Common myeloid progenitor, CD34-positive (primary cell): ENCODE measurements around the gene VSTM5.

Source experiments
- CTCF ChIA-PET: fragments of 350-600 bp; sonication (Branson Sonifier 250); formaldehyde crosslinking; loops from one replicate; lab custom pipeline; 2021; ENCODE audit warnings: antibody characterized with exemption; lab: Charles Lee
- POLR2A ChIA-PET: fragments of 350-600 bp; sonication (Branson Sonifier 250); formaldehyde crosslinking; loops from one replicate; lab custom pipeline; 2021; ENCODE audit warnings: antibody characterized with exemption; lab: Charles Lee
- DNase-seq, 3 donors: peaks; one replicate each; pipeline versions ENCODE4 v3.0.0 to v3.0.0-alpha.2; 2013
- H3K27ac ChIP-seq, 2 experiments: 1 replicate in 1 of 2; 2 replicates in 1 of 2; pipeline ENCODE4 v1.7.0; 2013; ENCODE audit warnings: inconsistent platforms in 2 of 2, low read length in 2 of 2, mild to moderate bottlenecking in 2 of 2, low read depth in 1 of 2, moderate library complexity in 1 of 2; ENCODE audit not compliant: severe bottlenecking in 2 of 2, insufficient read depth in 1 of 2, poor library complexity in 1 of 2
- H3K27me3 ChIP-seq, 5 experiments: replicated peaks in 2 of 5; 1 replicate in 3 of 5; 2 replicates in 2 of 5; pipeline versions ENCODE4 v1.6.1 to v1.7.0; 2013; ENCODE audit warnings: low read length in 4 of 5, mild to moderate bottlenecking in 2 of 5, moderate library complexity in 2 of 5, inconsistent platforms in 1 of 5; ENCODE audit not compliant: insufficient read depth in 5 of 5, control insufficient read depth in 4 of 5
- H3K36me3 ChIP-seq, 4 experiments: 1 replicate in 2 of 4; 2 replicates in 2 of 4; pipeline versions ENCODE4 v1.6.1 to v1.7.0; 2013; ENCODE audit warnings: low read length in 3 of 4, control low read depth in 1 of 4, mild to moderate bottlenecking in 1 of 4; ENCODE audit not compliant: control insufficient read depth in 4 of 4, insufficient read depth in 4 of 4
- H3K4me1 ChIP-seq, 4 experiments: 1 replicate in 3 of 4; 2 replicates in 1 of 4; pipeline versions ENCODE4 v1.6.1 to v1.7.1; 2013; ENCODE audit warnings: low read length in 3 of 4, mild to moderate bottlenecking in 3 of 4, control low read depth in 1 of 4, inconsistent platforms in 1 of 4, moderate library complexity in 1 of 4; ENCODE audit not compliant: control insufficient read depth in 4 of 4, insufficient read depth in 4 of 4; ENCODE audit errors: control extremely low read depth in 1 of 4
- H3K4me3 ChIP-seq, 7 experiments: 1 replicate in 4 of 7; 2 replicates in 3 of 7; pipeline versions ENCODE4 v1.5.1 to v1.7.0; 2013; ENCODE audit warnings: mild to moderate bottlenecking in 7 of 7, low read length in 6 of 7, moderate library complexity in 6 of 7, inconsistent platforms in 2 of 7, low read depth in 2 of 7, control low read depth in 1 of 7; ENCODE audit not compliant: insufficient read depth in 4 of 7, control insufficient read depth in 1 of 7; ENCODE audit errors: extremely low read depth in 1 of 7
- H3K9me3 ChIP-seq, 5 experiments: 1 replicate in 4 of 5; 2 replicates in 1 of 5; pipeline versions ENCODE4 v1.6.1 to v1.7.1; 2013; ENCODE audit warnings: low read length in 4 of 5, mild to moderate bottlenecking in 2 of 5, inconsistent platforms in 1 of 5, low read depth in 1 of 5, moderate library complexity in 1 of 5; ENCODE audit not compliant: control insufficient read depth in 4 of 5, insufficient read depth in 2 of 5; ENCODE audit errors: control extremely low read depth in 1 of 5
- WGBS: methylation state at CpG from one replicate; pipeline ENCODE4 v1.1.5; 2013; ENCODE audit not compliant: insufficient coverage; 5-methylcytosine and 5-hydroxymethylcytosine counted together

VSTM5 gene

DNA sequence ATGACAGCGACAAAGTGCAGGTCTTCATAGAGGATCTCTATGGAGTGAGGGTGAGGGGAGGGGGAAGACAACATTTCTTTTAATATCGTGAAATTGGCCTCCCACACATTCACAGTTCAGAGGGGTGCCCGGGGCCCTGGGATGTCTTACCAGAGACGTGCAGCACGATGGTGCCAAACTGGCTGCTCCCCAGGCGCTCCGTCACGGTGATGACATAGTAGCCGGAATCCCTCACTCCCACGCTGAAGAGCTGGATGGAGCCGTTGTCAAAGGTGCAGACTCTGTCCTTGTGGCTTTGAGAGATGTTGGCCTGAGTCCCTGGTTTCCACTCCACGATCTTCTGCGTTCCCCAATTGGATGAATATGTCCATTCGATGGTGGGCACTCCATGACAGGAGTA lies 29.6 kb downstream of the VSTM5 start:
- no peak for DNase-seq
- ChIA-PET POLR2A (no interaction called here), CTCF (no interaction called here)
- WGBS: 98% methylated on average over 11 of the region's 14 CpGs
- Histone ChIP-seq H3K4me3 (no peak overlapping the region), H3K4me1 (no peaks in the 10 kb centered on the region), H3K36me3 (peaks cover 0 to 2% (median under 1%) of the 10 kb centered on the region in 4 experiments), H3K27ac (no peak overlapping the region), H3K9me3 (no peaks in the 10 kb centered on the region), H3K27me3 (no peaks in the 10 kb centered on the region)

DNA sequence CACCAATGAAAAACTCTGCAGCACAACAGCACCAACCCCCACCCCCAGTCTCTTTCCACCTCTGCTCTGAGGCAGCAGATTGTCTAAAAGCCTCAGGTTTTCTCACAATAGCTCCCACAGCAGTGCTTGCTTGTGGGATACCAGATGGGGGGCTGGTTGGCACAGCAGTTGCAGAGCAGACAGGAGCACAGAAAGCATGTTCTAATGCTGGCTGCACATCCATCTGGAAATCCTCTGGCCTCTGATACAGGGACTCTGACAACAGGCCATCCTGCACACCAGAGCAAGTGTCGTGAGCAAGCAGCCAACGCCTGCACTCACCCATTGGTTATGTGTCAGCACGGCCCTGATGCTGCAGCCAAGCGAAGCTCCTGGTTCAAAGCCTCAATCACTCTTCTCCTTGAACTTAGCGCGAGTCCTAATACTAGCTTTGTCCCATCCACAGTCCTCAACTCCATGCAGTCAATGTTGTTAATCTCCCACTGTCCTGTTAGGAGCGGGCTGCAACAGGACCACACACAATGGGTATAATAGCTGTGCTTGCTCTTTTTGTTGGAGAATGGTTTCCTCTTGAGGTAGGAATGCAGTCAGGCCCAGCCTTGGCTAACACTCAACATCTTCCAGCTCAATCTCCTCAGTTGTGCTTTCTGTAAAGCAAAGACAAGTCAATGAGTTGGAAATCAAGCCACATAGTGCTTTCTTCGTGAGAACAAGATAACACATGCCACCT lies 30.3 kb downstream of the VSTM5 start:
- POLR2A ChIA-PET: interaction anchor here (0.6 kb wide), 1 partner anchor 1637 kb away, joined by 4 read pairs; no protein-coding TSS in a partner anchor
- no peaks in the 10 kb centered on the region for H3K4me1 ChIP-seq

DNA sequence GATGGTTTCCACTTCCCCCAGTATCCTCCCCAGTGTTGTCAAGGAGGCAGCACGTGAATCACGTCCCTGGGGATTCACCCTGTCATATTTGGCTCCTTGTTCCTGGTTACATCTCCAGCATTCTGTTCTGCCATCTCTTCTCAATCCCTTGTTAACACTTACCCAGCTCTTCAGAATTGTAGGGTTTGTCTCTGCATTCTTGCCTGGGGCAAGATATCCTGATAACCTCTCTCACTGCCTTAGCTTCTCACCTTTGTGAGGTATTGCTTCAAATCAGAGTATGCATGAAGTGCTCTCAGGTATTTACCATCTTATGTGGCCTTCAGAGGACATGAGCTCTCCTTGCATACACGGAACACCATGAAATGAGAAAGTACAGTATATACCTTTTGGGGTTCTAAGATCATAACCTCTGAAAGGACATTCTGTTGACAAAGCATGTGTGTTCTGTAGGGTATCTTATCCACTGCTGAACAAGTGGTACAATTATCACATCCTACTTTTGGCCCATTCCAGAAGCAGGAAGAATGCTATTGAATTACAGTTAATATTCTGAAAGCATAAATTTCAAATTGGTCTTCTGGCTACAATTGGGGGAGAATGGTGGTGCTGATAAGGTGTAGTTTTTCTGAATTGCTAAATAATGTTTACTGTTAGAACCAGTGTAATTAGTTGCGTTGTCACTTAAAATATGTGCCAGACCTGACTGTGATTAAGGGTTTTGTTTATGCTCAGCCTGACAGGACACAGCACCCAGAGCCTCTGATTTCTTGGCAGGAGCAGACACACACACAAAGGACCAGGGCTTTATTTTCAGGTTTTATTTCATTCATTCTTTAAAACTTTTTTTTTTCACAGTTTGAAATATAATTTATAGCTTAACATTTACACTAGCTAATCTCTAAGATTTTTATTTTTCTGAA lies 32.7 kb downstream of the VSTM5 start:
- H3K4me1 ChIP-seq: no peaks in the 10 kb centered on the region
- WGBS: 97% methylated on average over 3 of the region's 4 CpGs
- peaks cover 7 to 31% (median 17%) of the 10 kb centered on the region in 4 experiments for H3K36me3 ChIP-seq
- no peaks in the 10 kb centered on the region for H3K27me3 ChIP-seq
- no peak overlapping the region for H3K27ac ChIP-seq
- H3K4me3 ChIP-seq: no peak overlapping the region
- no peak for DNase-seq
- POLR2A ChIA-PET: no interaction called here
- no peaks in the 10 kb centered on the region for H3K9me3 ChIP-seq
- CTCF ChIA-PET: interaction anchor here (1.2 kb wide), 1 partner anchor 9 kb away, joined by 3 read pairs; no protein-coding TSS in a partner anchor

More for the DNA sequence above, 30.3 kb downstream of the VSTM5 start:
- Histone ChIP-seq H3K9me3 (no peaks in the 10 kb centered on the region), H3K27ac (no peak overlapping the region), H3K36me3 (peaks cover 0 to 7% (median 4%) of the 10 kb centered on the region in 4 experiments), H3K27me3 (no peaks in the 10 kb centered on the region), H3K4me3 (no peak overlapping the region)
- WGBS: 93% methylated on average over 5 of the region's 8 CpGs
- DNase-seq: no peak
- CTCF ChIA-PET: no interaction called here

DNA sequence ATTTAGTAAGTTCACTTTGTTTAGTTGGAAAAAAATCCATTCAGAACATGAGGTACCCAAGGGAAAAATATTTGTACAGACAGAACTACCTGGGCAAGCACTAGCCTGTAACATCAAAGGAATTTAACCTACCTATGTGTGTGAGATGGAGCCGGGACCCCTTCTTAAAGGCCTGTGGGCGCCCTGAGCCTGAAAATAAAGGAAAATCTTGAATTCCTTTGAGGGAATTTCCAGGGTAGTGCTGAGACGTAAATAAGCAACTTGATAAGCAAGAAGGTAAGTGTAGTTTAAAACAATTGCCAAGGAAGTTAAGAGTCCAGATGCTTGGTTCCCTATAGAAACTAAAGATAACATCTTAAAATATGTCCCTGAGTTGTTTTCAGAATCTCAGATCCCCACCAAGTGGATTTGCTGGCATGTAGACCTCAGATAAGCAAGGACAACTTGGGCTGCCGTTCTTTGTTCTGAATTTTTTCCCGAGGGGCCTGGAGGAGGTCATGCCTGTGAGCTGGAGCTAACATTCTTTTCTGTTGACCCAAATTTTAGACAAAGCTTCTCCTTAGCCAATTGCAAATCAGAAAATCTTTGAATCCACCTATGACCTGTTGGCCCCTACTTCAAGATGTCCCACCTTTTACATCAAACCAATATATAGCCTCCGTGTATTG lies 35.3 kb downstream of the VSTM5 start:
- no peak overlapping the region for H3K27ac ChIP-seq
- ChIA-PET CTCF (no interaction called here), POLR2A (no interaction called here)
- no peaks in the 10 kb centered on the region for H3K9me3 ChIP-seq
- no peaks in the 10 kb centered on the region for H3K27me3 ChIP-seq
- no peak overlapping the region for H3K4me3 ChIP-seq
- WGBS: 100% methylated on average over 6 of the region's 6 CpGs
- H3K36me3 ChIP-seq: peaks cover 12 to 54% (median 33%) of the 10 kb centered on the region in 4 experiments
- no peaks in the 10 kb centered on the region for H3K4me1 ChIP-seq
- DNase-seq: no peak

DNA sequence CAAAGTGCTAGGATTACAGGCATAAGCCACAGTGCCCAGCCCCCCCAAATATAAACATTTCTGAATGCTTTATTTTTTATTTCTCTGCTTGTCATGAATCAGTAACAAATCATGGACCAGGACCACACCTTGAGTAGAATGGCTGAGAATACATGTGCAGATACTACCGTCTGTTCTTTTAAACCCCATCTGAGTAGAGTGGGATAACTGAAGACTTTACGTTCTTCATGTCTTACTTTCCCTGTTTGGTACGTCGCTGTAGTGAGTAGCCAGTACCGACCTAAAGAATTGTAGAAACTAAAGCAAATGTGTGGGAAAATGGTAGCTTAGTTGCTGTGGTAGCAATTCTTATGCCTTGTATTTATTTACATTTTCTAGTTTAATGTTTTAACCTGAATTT lies 36.4 kb downstream of the VSTM5 start:
- Histone ChIP-seq H3K9me3 (no peaks in the 10 kb centered on the region), H3K4me1 (no peaks in the 10 kb centered on the region), H3K27me3 (no peaks in the 10 kb centered on the region), H3K27ac (no peak overlapping the region), H3K4me3 (no peak overlapping the region), H3K36me3 (peaks cover 19 to 62% (median 38%) of the 10 kb centered on the region in 4 experiments)
- 98% methylated on average over 5 of the region's 5 CpGs for WGBS
- POLR2A ChIA-PET: no interaction called here
- CTCF ChIA-PET: no interaction called here
- DNase-seq: no peak

DNA sequence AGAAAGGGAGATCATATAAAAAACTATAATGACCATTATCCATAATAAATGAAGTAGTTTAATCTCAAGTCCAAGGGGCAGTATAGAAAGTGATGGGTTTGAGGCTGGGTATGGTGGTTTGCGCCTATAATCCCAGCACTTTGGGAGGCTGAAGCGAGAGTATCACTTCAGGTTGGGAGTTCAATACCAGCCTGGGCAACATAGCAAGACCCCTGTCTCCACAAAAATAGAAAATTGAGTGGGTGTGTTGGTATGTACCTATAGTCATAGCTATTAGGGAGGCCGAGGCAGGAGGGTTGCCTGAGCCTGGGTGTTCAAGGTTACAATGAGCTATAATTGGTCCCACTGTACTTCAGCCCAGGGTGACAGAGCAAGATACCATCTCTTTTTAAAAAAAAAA lies 42.4 kb downstream of the VSTM5 start:
- no peak for DNase-seq
- peaks cover 26 to 86% (median 57%) of the 10 kb centered on the region in 4 experiments for H3K36me3 ChIP-seq
- H3K4me3 ChIP-seq: no peak overlapping the region
- 100% methylated on average over 1 of the region's 3 CpGs for WGBS
- no peaks in the 10 kb centered on the region for H3K9me3 ChIP-seq
- H3K27ac ChIP-seq: no peak overlapping the region
- CTCF ChIA-PET: interaction anchor here (0.7 to 1.4 kb wide), 3 partner anchors 11 to 705 kb away, joined by 3 to 5 read pairs (median 4); no protein-coding TSS in a partner anchor
- H3K4me1 ChIP-seq: no peaks in the 10 kb centered on the region
- no peaks in the 10 kb centered on the region for H3K27me3 ChIP-seq
- POLR2A ChIA-PET: interaction anchor here (0.6 kb wide), 1 partner anchor 16 kb away, joined by 4 read pairs; no protein-coding TSS in a partner anchor
